OCI-LY3 (cell line): ENCODE results near the gene KANSL1.

Experiments
- H2AFZ ChIP-seq: fragments of 200-600, 300-600 bp; shearing (Covaris generic); 2 replicates; pipeline ENCODE4 v1.6.0; 2014; ENCODE audit warnings: antibody characterized with exemption, low read depth, low read length
- H3K27ac ChIP-seq: fragments of 200-600, 300-600 bp; sonication (generic); 2 replicates; pipeline ENCODE4 v1.5.1; 2014; ENCODE audit warnings: mild to moderate bottlenecking, low read length, moderate library complexity, mixed read lengths
- H3K27me3 ChIP-seq: fragments of 200-600, 300-600 bp; sonication (generic); 2 replicates; pipeline ENCODE4 v1.6.1; 2014; ENCODE audit warnings: low read depth, low read length, mixed read lengths
- H3K36me3 ChIP-seq: fragments of 200-600, 300-600 bp; sonication (generic); replicated peaks from 2 replicates; pipeline ENCODE3; 2014; ENCODE audit warnings: low read depth, low read length, mixed read lengths
- H3K4me1 ChIP-seq: fragments of 300-600, 200-600 bp; sonication (generic); 2 replicates; pipeline ENCODE4 v1.6.1; 2014; ENCODE audit warnings: low read length, mixed read lengths
- H3K4me2 ChIP-seq: fragments of 200-600, 300-600 bp; sonication (generic); 2 replicates; pipeline ENCODE4 v1.6.1; 2014; ENCODE audit warnings: low read length, mixed read lengths
- H3K4me3 ChIP-seq: fragments of 300-600, 200-600 bp; sonication (generic); 2 replicates; pipeline ENCODE4 v1.5.1; 2014; ENCODE audit warnings: antibody characterized with exemption, mild to moderate bottlenecking, low read length, moderate library complexity
- H3K79me2 ChIP-seq: fragments of 300-600, 200-600 bp; shearing (Covaris generic); 2 replicates; pipeline ENCODE4 v1.6.1; 2014; ENCODE audit warnings: mild to moderate bottlenecking, low read length, mixed read lengths
- H3K9ac ChIP-seq: fragments of 300-600, 200-600 bp; shearing (Covaris generic); 2 replicates; pipeline ENCODE4 v1.6.0; 2014; ENCODE audit warnings: mild to moderate bottlenecking, low read length, moderate library complexity
- H3K9me3 ChIP-seq: fragments of 200-600, 300-600 bp; shearing (Covaris generic); 2 replicates; pipeline ENCODE4 v1.6.1; 2014; ENCODE audit warnings: low read length, mixed read lengths; ENCODE audit not compliant: insufficient read depth
- H4K20me1 ChIP-seq: fragments of 200-600, 300-600 bp; sonication (generic); 2 replicates; pipeline ENCODE4 v1.6.1; 2016; ENCODE audit warnings: low read length, mixed read lengths; ENCODE audit not compliant: insufficient read depth
- EZH2phosphoT487 ChIP-seq: fragments of 200-600 bp; shearing (Covaris generic); IDR thresholded peaks from 2 replicates; pipeline ENCODE4 v1.6.1; 2018; ENCODE audit warnings: antibody characterized with exemption, mixed run types, low read depth
- TF ChIP-seq, protein P1 (sequence below): fragments of 200-600, 300-600 bp; sonication (generic); IDR thresholded peaks from 2 replicates; pipeline ENCODE4 v1.5.1; 2014; ENCODE audit warnings: antibody characterized with exemption, low read length, low read depth

Gene KANSL1

GRCh38 chr17:45994987-45995386 lies 198.2 kb downstream of the KANSL1 start:
- no peak overlapping the region for H3K4me3 ChIP-seq
- no peak for TF ChIP-seq EZH2phosphoT487
- TF ChIP-seq, protein P1, sequence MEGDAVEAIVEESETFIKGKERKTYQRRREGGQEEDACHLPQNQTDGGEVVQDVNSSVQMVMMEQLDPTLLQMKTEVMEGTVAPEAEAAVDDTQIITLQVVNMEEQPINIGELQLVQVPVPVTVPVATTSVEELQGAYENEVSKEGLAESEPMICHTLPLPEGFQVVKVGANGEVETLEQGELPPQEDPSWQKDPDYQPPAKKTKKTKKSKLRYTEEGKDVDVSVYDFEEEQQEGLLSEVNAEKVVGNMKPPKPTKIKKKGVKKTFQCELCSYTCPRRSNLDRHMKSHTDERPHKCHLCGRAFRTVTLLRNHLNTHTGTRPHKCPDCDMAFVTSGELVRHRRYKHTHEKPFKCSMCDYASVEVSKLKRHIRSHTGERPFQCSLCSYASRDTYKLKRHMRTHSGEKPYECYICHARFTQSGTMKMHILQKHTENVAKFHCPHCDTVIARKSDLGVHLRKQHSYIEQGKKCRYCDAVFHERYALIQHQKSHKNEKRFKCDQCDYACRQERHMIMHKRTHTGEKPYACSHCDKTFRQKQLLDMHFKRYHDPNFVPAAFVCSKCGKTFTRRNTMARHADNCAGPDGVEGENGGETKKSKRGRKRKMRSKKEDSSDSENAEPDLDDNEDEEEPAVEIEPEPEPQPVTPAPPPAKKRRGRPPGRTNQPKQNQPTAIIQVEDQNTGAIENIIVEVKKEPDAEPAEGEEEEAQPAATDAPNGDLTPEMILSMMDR = no peak
- no peak overlapping the region for H3K27ac ChIP-seq
- no peaks in the 10 kb centered on the region for H4K20me1 ChIP-seq
- no peaks in the 10 kb centered on the region for H3K4me1 ChIP-seq
- H3K79me2 ChIP-seq = no peaks in the 10 kb centered on the region
- no peaks in the 10 kb centered on the region for H3K9me3 ChIP-seq
- no peaks in the 10 kb centered on the region for H3K27me3 ChIP-seq
- no peak overlapping the region for H3K9ac ChIP-seq
- no peak overlapping the region for H3K4me2 ChIP-seq
- no peak overlapping the region for H2AFZ ChIP-seq
- no peaks in the 10 kb centered on the region for H3K36me3 ChIP-seq

- Histone ChIP-seq H3K4me1 (no peaks in the 10 kb centered on the region), H4K20me1 (no peaks in the 10 kb centered on the region), H3K27me3 (no peaks in the 10 kb centered on the region), H3K27ac (no peak overlapping the region), H3K36me3 (no peaks in the 10 kb centered on the region), H3K9ac (no peak overlapping the region), H3K79me2 (no peaks in the 10 kb centered on the region), H3K9me3 (no peaks in the 10 kb centered on the region), H3K4me2 (no peak overlapping the region), H2AFZ (no peak overlapping the region), H3K4me3 (no peak overlapping the region)
- no peak for TF ChIP-seq EZH2phosphoT487
- TF ChIP-seq, protein P1 = no peak
Observed at GRCh38 chr17:45993962-45994627, 199.1 kb downstream of the KANSL1 start.

- Histone ChIP-seq H3K9ac (no peak overlapping the region), H3K36me3 (no peaks in the 10 kb centered on the region)
Observed at GRCh38 chr17:45992904-45993303, 200.3 kb downstream of the KANSL1 start.

GRCh38 chr17:45992175-45992574 lies 201.1 kb downstream of the KANSL1 start:
- no peak overlapping the region for H3K27ac ChIP-seq
- H3K79me2 ChIP-seq = no peaks in the 10 kb centered on the region
- H3K4me1 ChIP-seq = no peaks in the 10 kb centered on the region
- H4K20me1 ChIP-seq = no peaks in the 10 kb centered on the region
- H2AFZ ChIP-seq = no peak overlapping the region
- no peak for TF ChIP-seq EZH2phosphoT487
- TF ChIP-seq, protein P1 = no peak
- no peaks in the 10 kb centered on the region for H3K27me3 ChIP-seq
- no peaks in the 10 kb centered on the region for H3K9me3 ChIP-seq
- H3K4me3 ChIP-seq = no peak overlapping the region
- no peaks in the 10 kb centered on the region for H3K36me3 ChIP-seq
- no peak overlapping the region for H3K9ac ChIP-seq
- H3K4me2 ChIP-seq = no peak overlapping the region

More at GRCh38 chr17:45992904-45993303, 200.3 kb downstream of the KANSL1 start:
- Histone ChIP-seq H3K79me2 (no peaks in the 10 kb centered on the region), H2AFZ (no peak overlapping the region), H3K9me3 (no peaks in the 10 kb centered on the region), H3K4me1 (no peaks in the 10 kb centered on the region), H3K27me3 (no peaks in the 10 kb centered on the region), H3K4me2 (no peak overlapping the region), H4K20me1 (no peaks in the 10 kb centered on the region), H3K27ac (no peak overlapping the region), H3K4me3 (no peak overlapping the region)
- no peak for TF ChIP-seq EZH2phosphoT487
- TF ChIP-seq, protein P1 = no peak
